ENCODE results near the gene NFKBIE. TPM values are rescaled to one million over a fixed set of nuclear protein-coding genes. Genes with fewer than 3 reads are reported as not detected.

Gene NFKBIE
- total RNA-seq, 2 donors from 2014 or later, result 18.9 to 68.6 TPM

GRCh38 chr6:44270526-44271405 lies 5.4 kb upstream of the NFKBIE start:
- H3K36me3 ChIP-seq (replicated peaks in 1 of 2; ENCODE audit: insufficient read depth in 1 of 2, low read depth in 2 of 2), result no peaks in the 10 kb centered on the region
- H3K27ac ChIP-seq, result no peak overlapping the region
- TF ChIP-seq, protein P1, sequence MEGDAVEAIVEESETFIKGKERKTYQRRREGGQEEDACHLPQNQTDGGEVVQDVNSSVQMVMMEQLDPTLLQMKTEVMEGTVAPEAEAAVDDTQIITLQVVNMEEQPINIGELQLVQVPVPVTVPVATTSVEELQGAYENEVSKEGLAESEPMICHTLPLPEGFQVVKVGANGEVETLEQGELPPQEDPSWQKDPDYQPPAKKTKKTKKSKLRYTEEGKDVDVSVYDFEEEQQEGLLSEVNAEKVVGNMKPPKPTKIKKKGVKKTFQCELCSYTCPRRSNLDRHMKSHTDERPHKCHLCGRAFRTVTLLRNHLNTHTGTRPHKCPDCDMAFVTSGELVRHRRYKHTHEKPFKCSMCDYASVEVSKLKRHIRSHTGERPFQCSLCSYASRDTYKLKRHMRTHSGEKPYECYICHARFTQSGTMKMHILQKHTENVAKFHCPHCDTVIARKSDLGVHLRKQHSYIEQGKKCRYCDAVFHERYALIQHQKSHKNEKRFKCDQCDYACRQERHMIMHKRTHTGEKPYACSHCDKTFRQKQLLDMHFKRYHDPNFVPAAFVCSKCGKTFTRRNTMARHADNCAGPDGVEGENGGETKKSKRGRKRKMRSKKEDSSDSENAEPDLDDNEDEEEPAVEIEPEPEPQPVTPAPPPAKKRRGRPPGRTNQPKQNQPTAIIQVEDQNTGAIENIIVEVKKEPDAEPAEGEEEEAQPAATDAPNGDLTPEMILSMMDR (IDR thresholded peaks at IDR 0.05), result no peak
- TF ChIP-seq POLR2A (IDR thresholded peaks at IDR 0.05), result no peak
- intact Hi-C loops (cut with DNase I), result loop anchor here (5.0 kb wide), 1 partner anchor 67 kb away; no protein-coding TSS in a partner anchor
- peaks cover 5% of the 10 kb centered on the region for H3K4me1 ChIP-seq
- DNase-seq (no peak), ATAC-seq (no peak)
- H3K9me3 ChIP-seq, result no peaks in the 10 kb centered on the region
- 3 to 4% methylated on average over 6 to 37 of the region's 90 CpGs for WGBS, 2 donors
- peaks cover 0 to 13% of the 10 kb centered on the region in 2 donors for H3K27me3 ChIP-seq
- no peak overlapping the region for H3K4me3 ChIP-seq

GRCh38 chr6:44269921-44270525 lies 4.7 kb upstream of the NFKBIE start, which contains the start of gene TMEM151B:
TSS of gene TMEM151B (plus strand) at chr6:44270450. CDS start at chr6:44270743, 293 bp downstream.
- ATAC-seq, result no peak
- no peak for DNase-seq
- Histone ChIP-seq H3K9me3 (no peaks in the 10 kb centered on the region), H3K4me3 (no peak within 1 kb of the TSS), H3K4me1 (no peaks in the 10 kb centered on the region), H3K27ac (no peak within 1 kb of the TSS), H3K36me3 (replicated peaks in 1 of 2; ENCODE audit: insufficient read depth in 1 of 2, low read depth in 2 of 2) (no peaks in the 10 kb centered on the region), H3K27me3 (peaks cover 0 to 9% of the 10 kb centered on the region in 2 donors)
- intact Hi-C loops (cut with DNase I), result loop anchor here (5.0 kb wide), 1 partner anchor 67 kb away; no protein-coding TSS in a partner anchor
- TF ChIP-seq, protein P1 (IDR thresholded peaks at IDR 0.05), result no peak
- TF ChIP-seq POLR2A (IDR thresholded peaks at IDR 0.05), result no peak
- 33 to 62% methylated on average over 7 of the region's 29 CpGs for WGBS, 2 donors

GRCh38 chr6:44269178-44269920 lies 4.0 kb upstream of the NFKBIE start:
- TF ChIP-seq POLR2A (IDR thresholded peaks at IDR 0.05), result no peak
- TF ChIP-seq, protein P1 (IDR thresholded peaks at IDR 0.05), result no peak
- intact Hi-C loops (cut with DNase I), result no loop called here
- ATAC-seq (no peak), DNase-seq (no peak)
- H3K9me3 ChIP-seq, result no peaks in the 10 kb centered on the region
- no peak overlapping the region for H3K27ac ChIP-seq
- WGBS, 2 donors, result 33 to 47% methylated on average over 1 of the region's 1 CpG
- peaks cover 5% of the 10 kb centered on the region for H3K4me1 ChIP-seq
- H3K27me3 ChIP-seq, result peaks cover 0 to 5% of the 10 kb centered on the region in 2 donors
- H3K4me3 ChIP-seq, result no peak overlapping the region
- H3K36me3 ChIP-seq (replicated peaks in 1 of 2; ENCODE audit: insufficient read depth in 1 of 2, low read depth in 2 of 2), result no peaks in the 10 kb centered on the region

GRCh38 chr6:44268095-44268628 lies 2.8 kb upstream of the NFKBIE start:
- intact Hi-C loops (cut with DNase I), result no loop called here
- Histone ChIP-seq H3K36me3 (replicated peaks in 1 of 2; ENCODE audit: insufficient read depth in 1 of 2, low read depth in 2 of 2) (no peaks in the 10 kb centered on the region), H3K4me3 (no peak overlapping the region), H3K27ac (no peak overlapping the region), H3K27me3 (peaks cover 0 to 4% of the 10 kb centered on the region in 2 donors), H3K9me3 (no peaks in the 10 kb centered on the region), H3K4me1 (peaks cover 17% of the 10 kb centered on the region)
- 24% methylated on average over 5 of the region's 5 CpGs for WGBS, 2 donors
- DNase-seq (peak; percentile 62 to 76 (median 69)), ATAC-seq (peak; percentile 30)
- TF ChIP-seq POLR2A (IDR thresholded peaks at IDR 0.05), result no peak
- TF ChIP-seq, protein P1 (IDR thresholded peaks at IDR 0.05), result peak; percentile 85 to 95 (median 89)
